ENCODE results near the gene POU3F1.
A peak's percentile ranks its signal among the peaks of the same experiment; 100 is the strongest.

POU3F1 gene

DNA sequence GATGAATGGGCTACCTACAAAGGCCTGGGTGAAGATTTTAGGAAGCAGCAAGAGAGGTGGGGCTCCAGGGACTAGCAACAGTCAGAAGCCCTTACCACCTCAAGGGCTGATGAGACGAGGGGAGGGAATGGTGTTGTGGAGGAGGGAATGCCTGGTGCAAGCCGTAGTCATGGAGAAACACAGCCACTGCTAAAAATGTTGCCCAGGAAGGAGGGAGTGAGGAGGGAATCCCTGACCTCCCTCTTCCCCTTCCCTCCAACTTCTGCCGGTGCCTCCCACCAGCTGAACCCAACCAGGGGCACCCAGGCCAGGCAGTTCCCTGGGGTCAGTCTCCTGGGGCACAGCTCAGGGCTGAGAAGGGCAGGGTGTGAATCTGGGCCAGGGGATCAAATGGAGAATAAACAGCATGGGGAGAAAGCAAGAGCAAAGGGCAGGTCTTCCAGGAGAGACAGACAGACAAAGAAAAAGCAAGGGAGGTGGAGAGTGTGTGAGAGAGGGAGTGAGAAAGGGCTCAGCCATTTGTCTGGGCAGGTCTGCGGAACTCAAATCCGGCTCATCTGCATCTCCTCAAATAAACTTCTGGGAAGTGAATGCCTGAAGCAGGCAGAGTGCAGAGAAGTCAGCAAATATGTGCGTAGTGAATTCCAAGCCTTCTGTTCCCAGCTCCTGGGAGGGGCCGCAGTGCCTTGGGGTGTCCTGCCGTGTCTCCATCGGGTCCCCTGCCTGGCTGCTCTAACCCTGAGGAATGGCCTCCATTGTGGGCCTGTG is 27.1 kb upstream of the POU3F1 start:
- no peak for DNase-seq (ENCODE audit: low spot score)

DNA sequence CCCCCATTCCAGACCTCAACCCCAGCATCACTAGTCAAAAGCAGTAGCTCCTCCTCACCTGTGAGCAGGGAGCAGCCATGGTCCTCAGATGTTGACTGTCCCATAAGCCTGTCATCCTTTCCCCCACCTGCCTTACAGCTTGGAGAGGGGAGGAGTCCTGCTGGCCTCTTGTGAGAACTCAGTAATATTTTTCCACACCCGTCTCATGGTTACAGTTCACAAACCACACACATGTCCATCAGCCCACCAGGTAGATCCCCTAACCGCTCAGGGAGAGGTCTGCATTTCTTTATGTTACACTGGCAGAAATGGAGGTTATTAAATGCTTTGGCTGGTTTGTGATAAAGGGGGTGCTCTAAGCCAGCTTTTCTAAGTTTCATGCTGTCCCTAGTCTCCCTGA is 26.3 kb upstream of the POU3F1 start:
- DNase-seq (ENCODE audit: low spot score) = no peak

DNA sequence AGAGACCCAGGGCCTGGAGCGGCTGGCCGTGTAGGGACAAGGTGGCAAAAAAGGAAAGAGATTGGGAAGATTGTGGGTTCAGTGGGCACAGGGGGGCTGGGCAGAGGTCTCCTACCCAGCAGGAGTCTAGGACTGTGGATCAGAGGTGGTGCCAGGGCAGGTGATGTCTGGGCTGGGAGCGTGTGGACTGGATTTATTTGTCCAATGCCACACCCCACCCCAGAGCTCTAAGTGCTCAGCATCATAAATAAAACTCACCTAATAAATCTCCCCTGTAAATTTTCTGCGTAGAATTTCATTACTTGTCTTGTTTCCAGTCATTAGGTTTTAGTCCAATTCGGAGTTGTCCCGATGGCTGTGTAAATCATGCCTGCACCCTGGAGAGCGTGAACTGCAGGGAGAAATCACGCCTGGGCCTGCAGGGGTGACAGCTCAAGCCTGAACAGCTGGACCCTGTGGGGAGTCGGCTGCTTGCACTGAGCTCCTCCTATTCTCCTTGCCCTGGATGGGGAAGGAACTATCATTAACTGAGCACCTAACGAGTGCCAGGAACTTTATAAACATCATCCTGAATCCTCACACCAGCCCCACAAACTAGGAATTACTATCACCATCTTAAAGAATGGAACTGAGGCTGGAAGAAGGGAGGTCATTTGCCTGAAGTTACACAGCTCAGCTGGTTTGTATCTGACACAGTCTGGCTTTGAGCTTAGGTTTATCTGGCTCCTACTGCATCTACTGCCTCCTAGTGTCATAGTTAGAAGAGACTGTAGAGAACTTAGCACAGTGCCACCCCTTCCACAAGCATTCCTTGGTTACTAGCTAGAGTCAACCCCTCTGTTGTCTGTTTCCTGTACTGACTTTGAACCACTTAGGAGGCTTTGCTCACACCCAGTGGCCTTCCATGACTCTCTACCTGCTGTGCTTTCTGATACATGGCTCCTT is 25.0 kb upstream of the POU3F1 start:
- DNase-seq (ENCODE audit: low spot score) = peak; percentile 51

DNA sequence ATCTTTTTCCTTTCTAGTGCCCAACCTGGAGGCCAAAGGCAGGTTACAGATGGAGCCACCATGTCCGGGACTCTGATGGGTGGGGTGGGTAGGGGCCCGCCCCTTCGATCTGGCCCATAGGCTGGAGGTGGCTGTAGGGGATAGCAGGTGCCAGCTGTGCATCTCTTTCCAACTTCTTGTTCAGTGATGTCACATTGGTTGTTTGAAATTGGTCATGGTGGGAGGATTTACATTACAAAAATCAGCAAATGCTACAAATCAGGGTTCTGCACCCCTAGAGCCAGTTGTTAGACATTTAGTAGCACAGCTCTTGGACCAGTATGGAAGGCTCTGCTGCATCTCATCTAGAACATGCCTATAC is 22.4 kb upstream of the POU3F1 start:
- no peak for DNase-seq (ENCODE audit: low spot score)

DNA sequence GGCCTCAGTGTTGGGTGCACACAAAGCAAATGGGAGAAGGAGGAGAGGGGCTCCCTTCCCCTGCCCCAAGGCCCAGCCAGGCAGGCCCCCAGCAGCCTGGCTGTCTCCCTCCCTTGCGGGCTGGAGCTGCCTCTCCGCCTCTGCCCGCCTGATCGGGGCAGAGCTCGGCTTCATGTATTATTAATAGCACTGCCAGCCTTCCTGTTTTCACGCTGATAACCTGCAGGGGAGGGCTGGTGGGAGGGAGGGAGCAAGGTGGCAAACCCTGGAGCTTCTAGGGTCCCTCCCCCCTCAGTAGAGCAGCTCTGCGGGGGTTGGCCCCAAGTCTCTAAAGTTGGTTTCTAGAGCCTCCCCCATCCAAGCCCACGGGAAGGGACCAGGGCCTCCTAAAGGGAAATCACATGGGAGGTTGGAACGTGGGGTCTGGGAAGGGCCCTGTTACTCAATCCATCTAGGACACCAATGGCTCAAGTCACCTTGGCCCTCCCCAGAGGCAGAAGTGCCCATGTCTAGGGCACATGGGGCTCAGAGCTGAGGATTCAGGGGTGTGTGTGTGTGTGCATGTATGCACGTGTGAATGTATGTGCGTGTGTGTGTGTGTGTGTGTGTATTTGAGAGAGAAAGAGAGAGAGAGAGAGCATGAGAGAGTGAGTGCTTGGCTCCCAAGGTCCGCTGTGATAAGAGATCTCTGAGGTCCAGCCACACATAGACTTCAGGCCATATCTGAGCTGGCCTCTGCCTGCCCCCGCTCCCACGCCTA is 21.8 kb upstream of the POU3F1 start:
- no peak for DNase-seq (ENCODE audit: low spot score)

DNA sequence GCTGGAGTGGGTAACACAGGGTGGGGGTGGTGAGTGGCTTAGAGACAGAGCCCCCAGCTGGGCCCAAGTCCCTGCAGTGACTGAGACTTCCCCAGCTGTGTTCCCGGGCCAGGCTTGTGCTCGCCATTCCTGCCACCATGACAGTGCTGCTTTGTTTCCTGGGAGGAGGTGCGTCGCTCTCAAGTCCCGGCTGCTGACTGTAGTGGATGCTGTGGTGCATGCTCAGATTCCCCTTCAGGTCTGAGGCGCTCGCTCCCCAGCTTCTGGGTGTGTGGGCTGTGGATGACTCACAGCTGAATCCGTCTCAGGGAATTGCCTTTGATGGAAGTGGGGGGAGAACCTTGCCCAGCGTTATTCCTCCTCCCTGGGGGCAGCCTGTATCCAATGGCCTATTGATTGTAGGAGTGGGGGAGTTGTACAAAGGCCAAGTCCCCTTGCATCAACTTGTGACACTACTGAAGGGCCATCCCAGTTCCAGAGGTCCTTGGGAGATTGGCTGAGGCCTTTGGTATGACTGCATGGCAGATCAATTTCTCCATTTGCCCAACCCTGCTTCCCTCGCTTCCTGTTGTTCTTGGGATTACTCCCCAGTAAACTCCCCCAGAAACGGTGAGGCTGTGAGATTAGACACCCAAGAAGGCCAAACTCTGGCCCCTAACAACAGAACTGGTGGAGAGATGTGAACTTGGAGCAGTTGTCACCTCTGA is 17.8 kb upstream of the POU3F1 start:
- peak; percentile 40 for DNase-seq (ENCODE audit: low spot score)

DNA sequence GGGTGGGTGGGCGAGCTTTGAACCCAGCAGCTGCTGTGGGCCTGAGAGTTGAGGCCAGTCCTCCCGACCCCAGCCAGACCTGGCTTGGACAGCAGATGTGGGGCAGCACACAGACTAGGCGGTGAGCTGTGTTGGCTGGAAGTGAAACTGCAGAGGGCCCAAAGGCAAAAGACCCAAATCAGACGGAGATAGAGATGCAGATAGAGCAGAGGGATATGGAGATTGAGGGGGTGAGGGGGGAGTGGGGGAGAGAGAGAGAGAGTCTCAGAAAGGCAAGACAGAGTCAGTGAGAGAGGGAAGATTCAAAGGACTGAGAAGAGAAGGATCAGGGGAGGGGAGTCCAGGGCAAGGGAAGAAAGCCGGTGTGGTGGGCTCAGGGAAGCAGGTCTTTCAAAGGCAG is 17.0 kb upstream of the POU3F1 start:
- DNase-seq (ENCODE audit: low spot score) = no peak

DNA sequence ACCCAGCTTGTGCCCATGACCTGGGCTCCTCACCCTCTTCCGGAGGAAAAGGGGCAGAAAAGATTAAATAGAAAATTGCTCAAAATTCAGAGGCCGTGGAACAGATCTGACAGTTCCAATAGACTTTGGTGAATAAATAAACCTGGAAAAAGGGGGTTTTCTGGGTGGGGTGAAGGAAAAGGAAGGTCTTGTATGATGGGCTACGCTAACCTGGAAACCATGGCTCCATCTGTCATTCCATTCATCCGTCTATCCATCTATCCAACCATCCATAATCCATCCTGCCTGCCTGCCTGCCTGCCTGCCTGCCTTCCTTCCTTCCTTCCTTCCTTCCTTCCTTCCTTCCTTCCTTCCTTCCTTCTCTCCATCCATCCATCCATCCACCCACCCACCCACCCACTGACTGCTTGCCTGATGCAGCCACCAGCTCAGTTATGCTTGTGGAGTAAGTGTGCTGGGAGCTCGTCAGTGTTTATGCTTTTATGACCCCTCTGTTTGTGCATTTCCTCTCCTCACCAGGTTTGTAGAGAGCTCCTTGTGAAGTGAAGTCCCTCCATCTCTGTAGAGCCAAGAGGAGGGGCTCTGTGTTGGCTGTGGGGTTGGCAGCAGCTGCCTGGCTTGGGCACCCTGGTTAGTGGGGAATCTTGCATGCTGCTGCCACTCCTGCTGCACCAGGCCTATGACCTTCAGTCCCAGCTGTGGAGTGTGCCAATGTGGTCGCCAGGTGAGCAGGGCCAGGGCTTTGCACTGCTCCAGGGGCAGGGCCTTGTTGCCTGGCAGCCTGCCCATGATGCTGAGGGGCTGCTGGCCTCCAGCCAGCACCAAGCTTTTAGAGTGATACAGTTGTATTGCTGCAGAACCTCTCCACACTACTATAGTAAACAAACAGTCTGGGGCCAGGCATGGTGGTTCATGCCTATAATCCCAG is 16.0 kb upstream of the POU3F1 start:
- DNase-seq (ENCODE audit: low spot score) = no peak

DNA sequence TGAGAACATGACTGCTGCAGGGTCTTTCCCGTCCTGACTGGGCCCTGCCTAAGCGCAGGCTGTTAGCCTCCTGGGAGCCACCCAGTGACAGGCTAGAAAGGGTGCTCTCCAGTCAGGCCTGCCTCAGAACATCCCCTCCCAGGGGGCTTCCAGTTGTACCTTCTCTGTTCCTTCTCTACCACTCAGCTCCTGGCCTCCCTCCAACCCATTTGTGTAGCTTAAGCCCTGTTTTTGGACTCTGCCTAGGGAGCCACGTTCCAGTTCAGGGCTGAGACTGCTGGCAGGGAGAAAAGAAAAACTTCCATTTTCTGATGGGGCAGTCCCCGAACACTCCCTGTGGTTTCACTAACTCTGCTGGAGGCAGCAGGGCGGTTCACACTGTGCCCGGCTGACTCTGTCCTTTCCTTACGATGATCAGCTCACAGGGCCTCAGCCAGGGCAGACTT is 15.3 kb upstream of the POU3F1 start:
- no peak for DNase-seq (ENCODE audit: low spot score)

DNA sequence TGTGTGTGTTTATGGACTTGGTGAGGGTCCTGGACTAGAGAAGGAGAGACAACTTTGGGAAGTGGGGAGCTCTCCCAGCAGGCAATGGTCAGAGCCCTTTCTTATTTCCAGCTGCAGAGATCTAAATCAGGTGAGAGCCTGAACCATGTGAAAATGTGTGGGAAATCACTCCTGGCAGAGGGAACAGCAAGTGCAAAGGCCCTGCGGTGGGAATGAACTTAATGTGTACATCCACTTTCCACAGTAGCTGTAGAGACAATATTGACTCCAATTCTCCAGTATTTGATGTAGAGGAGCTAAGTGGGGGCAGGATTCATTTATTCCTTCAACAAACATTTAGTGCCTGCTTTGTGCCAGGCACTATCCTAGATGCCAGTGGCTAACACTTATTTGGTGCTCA is 14.7 kb upstream of the POU3F1 start:
- no peak for DNase-seq (ENCODE audit: low spot score)

DNA sequence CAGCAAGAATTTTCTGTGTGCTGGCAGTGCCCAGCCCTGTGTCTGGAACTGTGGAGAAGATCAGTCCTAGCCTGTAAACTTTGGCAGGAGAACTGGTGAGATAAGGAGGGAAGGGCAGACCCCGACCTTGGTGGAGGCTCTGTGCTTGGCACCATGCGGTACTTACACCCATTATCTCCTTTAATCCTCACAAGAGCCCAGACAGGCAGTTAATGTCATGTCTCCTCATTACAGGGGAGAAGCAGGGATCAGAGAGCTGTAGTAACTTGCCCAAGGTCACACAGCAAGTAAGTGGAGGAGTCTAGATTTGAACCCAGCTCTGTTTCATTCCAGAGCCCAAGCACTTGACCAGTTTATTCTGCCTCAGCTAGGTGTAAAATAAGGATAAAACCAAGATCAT is 13.9 kb upstream of the POU3F1 start:
- no peak for DNase-seq (ENCODE audit: low spot score)

DNA sequence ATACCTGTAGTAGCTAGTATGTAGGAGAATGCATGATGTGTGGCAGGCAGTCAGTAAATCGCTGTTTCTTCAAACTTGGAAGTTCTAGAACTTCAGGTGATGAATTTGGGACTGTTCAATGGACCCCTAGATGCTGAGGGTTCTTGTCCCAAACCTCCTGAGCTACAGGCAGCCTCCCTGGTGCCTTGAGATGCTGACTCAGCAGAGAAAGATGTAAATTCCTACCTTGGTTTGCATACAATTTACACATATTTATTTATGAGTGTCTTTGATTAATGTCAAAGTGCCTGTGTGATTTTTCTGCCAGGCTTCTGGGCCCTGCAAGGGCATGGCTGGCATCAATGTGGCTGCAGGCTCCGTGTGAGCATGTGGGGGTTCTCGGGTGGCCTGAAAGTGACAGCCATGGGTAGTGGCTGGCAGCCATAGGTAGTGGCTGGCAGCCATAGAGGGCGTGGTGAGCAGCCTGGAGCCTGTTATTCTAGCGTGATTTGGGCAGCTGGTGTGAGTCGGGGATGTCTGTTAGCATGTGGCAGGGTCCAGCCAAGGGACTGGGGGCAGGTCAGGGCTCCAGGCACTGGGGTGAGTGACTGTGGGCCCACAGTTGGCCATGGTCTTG is 13.2 kb upstream of the POU3F1 start:
- no peak for DNase-seq (ENCODE audit: low spot score)

DNA sequence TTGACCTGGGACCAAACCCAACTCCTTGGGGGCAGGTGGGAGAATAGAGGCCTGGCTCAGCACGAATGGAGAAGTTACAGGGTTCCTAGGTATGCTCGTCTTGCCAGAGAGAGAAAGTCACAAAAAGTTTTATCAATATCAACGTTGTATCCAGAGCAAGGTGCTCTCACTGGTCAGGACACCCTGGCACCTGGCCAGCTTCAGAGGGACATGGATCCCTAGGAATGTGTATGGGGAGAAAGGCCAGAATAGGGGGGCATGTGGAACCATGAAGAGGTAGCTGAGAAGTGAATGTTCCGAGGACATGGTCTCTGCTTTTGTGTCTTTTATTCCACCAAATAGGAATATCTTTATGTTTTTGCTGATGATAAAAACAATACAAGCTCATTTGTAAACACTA is 9.4 kb upstream of the POU3F1 start:
- no peak for DNase-seq (ENCODE audit: low spot score)

DNA sequence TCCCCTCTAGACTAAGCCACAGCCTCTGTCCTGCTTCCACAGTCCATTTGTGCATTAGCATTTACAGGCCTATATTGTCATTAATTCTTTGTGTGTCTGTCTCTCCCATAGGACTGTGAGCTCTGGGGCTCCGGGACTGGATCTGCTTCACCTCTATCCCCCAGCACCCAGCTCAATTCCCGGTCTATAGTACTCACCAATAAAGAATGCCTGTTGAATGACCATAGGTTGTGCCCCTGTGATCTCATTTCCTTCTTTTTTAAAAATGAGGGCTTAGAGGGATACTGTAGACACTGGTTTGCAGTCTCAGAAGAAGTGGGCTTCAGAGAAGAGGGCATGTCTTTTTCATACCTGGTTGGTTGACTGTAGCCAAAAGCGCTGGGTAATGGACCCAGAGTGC is 8.8 kb upstream of the POU3F1 start:
- no peak for DNase-seq (ENCODE audit: low spot score)

DNA sequence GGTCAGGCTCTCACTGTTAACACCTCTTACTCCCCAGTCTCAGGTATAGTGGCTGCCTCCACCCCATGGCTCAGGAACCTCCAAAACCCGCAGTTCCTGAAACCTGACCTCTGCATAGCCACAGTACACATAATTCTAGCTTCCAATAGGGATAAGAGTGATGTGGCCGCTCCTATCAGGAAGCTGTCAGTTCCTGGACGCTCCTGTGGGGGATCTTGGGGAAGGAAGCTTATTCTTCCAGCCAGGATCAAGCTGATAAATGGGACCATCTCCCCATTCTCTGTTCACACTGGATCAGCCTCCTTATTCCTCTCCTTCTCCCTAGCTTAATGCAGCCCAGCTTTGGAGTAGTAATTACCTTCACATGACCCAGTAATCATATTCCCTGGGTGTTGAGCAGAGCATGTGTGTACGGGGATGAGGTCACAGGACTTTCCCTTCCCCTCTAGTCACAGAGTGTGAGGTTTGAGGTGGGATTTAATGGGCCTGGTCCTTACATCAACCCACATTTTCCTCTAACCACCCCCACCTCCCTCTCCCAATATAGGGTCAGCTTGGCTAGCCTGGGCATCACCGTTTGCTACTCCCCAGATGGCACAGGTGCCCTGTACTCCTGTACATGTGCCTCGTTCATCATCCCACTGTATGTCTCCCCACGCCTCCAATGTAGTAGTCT is 7.0 kb upstream of the POU3F1 start:
- DNase-seq (ENCODE audit: low spot score) = no peak

DNA sequence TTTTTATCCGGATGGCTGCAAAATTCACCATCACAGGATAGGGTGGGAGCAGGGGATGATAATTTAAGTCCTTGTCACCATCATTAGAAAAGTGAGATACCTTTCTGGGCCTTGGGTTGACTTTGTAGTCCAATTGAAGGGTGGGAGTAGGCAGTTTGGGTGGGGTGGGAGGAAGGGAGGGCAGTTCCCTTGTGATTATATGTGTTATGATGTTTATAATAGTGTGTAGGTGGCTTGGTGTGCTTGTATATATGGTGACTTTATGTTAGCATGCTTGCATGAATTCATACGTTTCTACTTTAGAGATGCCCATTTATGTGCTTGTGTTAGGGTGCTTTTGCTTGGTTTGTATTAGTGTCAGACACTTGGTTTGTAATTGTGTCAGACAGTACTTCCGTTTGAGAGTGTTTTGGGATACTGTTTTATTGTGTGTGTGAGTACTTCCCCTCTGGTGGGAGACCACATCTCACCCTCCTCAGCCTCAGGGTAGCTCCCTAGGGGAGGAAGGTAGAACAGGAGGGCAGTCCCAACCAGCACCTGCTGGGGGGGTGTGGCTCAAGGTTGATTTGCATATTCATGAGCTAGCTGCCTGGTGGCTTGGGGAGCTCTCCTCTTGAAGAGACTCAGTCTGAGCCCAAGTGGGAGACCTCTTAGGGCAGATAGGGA is 6.3 kb upstream of the POU3F1 start:
- DNase-seq (ENCODE audit: low spot score) = no peak

DNA sequence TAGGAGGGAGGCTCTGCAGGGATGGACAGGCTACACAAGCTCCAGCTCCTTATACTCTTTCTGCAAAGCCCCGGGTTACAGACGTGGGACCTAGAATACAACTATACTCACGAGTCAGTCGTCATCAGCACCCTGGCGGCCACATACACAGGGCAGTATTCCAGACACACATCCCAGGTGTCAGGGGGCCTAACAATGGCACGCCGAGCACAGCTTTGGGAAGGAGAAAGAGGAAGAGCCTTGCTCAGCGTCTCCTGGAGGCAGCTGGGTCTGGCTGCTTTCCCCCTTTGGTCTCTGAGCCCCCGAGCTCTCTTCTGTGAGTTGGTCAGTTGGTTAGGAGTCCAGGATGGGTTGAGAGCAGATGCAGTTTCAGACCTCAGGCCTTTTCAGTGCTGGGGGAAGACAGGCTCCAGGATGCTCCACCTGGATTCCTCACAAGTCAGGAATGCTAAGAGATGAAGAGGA is 4.5 kb upstream of the POU3F1 start:
- DNase-seq (ENCODE audit: low spot score) = no peak

DNA sequence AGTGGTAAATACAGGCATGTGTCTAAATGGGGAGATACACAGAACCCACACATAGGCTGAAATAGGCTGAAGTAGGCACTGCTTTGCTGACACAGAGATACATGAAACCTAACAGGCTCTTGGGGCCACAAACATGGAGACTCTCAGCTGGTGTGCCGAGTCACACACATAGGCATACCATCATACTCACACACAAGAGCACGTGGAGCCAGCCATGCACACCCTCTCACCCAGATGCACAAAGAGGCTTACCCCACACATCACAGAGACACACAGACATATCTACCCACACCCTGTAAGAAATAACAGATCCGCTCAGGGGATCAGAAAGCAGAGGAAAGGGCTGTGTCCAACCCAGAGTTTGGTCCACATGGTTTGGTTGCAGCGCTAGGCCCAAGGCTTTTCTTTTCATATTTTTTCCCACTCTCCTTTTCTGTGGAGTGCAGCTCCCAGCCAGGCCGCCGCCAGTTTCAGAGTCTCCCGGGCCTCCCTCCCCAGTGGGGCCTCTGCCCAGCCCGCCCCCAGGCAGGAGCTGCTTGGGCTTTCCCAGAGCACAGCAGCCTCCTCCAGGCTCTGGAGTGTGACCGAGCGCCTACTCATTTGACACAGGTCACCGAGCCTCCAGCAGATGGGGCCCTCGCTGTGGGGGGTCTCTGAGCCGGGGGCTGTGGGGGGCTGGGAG is 3.9 kb upstream of the POU3F1 start:
- DNase-seq (ENCODE audit: low spot score) = peak; percentile 46

Measured in kidney tubule cell (primary cell).